Measurements from ENCODE around the gene IL1R1.
"Not testable (repeated sequence)": the region's sequence is repeated elsewhere in the genome, so short reads cannot be mapped to it uniquely, and the experiment has no call there.

IL1R1 gene

DNA sequence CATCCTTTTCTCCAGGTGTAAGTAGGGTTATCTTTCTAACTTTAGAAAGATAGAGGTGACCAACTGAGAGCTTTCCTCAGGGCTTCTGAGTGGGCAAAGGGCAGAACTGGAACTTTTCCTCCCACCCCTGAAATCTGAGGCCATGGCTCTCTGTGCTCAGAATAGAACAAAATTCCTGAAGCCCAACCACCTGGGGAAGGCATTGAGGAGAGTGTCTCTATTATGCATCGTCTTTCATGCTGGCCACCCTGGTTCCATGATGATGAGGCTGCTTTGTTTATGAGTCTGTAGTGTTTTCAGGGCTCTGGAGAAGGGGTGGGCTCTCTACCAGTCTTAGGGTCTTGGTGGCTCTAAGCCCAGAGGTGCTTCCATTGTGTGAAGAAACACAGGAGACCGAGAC, 30.7 kb upstream of the IL1R1 start:
- DNase-seq, result no peak

DNA sequence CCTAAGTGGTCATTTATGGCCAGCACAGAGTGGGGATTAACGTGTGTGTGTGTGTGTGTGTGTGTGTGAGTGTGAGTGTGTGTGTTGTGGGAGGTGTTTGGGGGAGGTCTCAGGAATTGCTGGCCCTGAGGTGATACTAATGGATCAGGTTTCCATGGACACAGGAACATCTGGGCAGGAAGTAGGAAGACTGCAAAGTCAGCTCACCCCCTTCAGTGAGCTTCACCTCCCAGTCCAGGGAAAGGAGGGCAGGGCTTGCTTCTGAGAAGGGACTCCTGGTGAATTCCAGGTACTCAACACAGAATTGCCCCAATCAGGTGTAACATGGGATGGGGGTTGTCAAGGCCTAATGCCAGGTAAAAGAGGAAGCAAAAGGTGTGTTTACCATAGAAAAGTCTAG, 30.3 kb upstream of the IL1R1 start:
- no peak for DNase-seq

DNA sequence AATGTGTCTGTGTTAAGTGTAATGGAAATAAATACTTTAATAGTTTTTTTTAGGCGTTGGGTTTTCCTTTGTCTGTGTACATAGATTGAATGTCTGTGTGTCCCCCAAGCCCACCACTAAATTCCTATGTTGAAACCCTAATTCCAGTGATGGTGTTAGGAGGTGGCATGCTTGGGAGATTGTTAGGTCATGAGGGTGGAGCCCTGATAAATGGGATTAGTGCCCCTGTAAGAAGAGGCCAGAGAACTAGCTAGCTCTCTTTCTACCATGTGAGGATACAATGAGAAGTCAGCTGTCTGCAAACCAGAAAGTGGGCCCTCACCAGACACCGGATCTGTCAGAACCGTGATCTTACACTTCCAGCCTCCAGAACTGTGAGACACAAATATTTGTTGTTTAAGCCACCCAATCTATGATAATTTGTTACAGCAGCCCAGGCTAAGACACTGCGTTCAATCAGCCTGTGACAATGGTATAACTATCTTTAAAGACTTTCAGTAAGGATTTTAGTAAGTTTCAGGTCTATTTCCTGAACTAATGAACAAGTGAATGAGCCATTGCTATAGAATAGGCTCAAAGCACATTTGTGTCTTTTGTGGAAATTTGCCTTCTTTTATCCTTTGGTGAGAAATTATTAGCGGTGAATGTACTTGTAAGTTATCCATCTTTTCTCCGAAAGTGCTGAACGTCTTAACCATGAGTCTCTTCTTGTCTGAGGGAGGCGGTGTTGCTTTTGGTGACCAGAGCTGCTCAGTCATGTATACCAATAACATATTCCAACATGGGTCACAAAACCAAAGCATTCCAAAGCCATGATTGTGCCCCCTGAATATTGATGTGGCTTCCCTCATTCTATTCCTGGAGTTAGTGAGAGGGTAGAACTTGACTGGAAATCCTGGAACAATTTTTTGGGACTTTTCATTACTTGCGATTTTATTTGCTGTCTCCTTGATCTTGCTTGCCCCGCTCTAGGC, 29.6 kb upstream of the IL1R1 start:
- DNase-seq, result no peak

DNA sequence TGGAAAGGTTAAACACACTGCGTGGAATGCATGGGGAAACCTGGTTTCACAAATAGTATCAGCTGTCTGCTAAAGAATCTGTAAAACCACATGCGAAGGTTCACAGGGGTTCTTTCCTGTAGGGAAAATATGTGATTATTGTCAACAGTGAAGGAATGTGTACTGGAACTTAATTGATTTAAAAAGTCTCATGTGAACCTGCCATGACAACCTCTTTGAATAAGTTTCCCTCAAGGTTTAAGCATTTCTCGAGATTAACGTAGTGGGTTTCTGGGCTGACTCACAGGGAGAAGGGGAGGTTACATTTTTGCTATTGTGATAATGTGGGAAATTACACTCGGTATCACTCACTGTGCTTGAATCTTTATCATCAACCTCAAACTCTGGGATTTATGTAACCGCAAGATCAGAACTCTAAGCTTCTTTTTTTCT, 28.2 kb upstream of the IL1R1 start:
- DNase-seq, result no peak

DNA sequence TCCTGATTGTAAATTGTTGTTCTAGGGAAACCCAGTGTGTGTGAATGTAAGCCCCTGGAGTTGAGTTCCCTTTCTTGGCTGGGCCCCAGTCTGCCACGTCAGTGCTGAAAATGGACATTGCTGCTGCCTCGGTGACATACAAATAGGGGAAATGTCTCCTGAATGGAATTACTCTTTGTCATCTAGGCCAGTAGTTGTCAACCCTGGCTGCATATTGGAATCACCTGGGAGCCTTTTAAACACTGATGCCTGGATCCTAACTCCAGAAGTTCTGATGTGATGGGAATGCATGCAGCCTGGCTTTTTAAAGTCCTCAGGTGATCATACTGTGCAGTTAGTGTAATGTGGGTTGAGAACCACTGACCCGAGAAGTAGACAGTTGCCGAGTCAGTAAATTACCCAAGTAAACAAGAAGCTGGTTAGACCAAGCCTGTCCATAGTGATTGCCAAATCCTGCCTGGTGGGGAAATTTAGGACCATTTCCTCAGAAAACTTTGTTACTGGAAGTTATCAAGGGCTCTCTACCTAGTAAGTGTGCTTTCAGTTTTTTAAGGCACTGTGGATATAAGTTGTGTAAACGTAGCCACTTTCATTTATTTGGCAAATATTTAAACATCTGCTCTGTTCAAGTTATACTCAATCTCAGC, 27.6 kb upstream of the IL1R1 start:
- DNase-seq, result no peak

DNA sequence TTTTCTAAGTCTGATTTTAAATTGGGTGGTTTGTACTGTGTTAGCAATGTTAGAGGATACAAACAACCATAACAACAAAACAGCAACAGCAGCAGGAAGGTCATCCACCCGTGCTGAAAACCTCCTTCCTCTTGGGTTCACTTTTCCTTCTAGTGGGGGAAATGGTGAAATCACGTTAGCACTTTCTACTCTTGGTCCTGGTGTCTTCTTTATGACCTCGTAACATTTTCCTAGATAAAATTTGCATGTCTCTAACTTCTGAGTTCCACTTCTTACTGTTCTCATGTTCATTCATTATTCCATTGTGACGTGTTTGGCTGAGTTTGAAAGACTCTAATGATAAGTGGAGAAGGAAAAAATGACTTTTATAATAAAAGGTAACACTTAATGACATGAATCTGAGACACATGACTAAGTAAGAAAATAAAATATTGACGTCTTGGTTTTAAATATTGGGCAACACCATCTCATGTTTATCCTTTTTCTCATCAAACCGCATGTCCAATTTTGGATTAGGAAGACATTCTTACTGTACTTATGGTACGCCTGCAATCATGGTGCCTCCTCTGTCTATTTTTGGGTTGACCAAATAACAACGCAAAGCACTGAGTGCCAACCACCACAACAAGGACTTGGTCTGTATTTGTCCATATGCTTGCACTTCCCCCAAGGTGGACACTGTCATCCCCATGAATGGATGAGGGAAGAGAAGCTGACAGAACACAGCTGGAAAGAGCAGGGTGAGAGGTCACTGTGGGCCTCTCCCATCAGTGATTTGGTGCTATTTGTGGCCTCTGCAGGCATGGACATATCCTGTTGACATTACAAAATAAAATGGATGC, 25.7 kb upstream of the IL1R1 start:
- no peak for DNase-seq

DNA sequence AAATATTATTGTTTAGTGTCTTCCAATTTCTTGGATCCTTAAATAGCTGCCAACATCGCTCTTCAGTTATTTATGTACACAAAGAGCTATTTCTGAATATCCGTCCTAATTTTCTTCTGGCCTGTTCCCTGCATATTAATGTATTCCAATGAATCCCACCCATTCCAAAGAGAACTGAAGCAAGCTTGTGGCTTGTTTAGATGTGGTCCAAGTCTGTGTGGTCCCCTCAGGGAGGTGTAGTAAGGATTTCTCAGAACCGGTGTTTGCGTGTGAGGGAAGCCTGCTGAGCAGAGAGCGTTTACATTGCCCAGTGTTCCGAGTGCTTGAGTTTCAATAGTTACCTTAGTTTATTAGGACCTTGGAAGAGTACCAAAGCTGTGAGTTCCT, 25.1 kb upstream of the IL1R1 start:
- DNase-seq, result no peak

DNA sequence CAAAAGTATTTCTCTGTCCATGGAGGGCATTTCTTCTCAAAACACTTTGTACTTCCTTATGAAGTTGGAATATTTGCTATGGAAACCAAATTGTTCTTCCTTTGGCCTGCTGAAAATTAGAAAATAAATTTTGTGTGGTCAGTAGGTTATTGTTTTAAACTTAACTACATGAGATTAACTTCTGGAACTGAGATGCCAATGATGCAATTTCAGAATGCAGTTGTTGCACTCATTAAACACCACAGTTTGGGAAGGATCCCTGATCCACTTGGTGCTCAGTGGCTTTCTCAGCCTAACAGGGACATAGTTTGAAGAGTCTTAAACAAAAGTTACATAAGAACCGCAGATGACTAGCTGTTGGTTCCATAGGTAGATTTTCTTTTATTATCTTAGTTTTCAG, 23.3 kb upstream of the IL1R1 start:
- DNase-seq, result no peak

DNA sequence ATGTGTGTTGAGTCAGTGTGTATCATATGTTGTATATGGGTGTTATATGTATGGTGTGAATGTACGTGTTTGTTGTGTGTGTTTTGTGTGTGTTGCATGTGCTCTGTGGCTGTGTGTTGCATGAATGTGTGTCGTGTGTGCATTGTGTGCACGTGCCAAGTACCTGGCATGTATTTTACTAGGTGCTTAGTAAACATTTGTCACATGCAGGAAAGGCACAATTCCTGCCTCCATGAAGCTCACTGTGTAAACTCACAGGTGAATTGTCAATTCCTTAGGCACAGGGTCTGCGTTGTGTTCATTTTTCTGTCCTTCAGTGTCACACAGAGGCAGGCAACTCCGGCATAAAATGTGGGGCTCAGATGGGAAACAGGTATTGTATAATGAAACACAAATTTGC, 22.3 kb upstream of the IL1R1 start:
- no peak for DNase-seq

DNA sequence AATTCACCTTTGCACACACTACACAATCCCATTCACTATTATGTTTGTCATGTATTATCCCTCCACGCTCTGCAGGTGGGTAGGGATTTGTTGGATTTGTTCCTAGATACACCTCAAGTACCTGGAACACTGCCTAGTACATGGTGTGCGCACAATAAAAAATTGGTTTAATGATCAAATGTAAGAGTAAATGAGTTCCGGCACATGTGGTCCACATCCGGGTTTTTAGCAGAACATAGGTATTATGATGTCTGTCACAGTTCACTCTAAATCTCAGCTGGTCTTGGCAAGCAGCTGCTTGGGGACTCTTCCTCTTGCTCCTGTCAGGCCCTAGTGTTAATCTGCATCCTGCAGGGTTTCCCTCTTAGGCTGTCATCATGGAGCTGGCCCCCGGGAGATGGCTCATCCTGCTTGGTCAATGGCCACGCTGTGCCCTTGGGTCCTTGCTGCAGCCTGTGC, 21.8 kb upstream of the IL1R1 start:
- no peak for DNase-seq

DNA sequence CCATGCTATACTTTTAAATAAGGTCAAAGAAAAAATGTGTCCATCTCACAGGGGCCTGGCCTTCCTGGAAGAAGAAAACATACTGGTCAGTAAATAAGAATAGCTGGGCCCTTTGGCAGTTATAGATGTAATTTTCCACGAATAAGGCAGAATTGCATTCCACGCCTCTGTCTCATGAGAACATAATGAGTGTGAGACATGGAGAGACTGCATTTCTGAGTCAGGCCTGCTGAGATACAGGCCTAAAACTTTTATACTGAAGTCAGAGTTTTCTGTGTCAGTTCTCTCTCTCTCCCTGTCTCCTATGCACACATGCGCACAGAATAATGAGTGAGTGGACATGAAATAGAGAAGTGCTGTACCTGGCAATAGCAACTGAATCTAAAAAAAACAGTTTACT, 20.4 kb upstream of the IL1R1 start:
- DNase-seq, result no peak

DNA sequence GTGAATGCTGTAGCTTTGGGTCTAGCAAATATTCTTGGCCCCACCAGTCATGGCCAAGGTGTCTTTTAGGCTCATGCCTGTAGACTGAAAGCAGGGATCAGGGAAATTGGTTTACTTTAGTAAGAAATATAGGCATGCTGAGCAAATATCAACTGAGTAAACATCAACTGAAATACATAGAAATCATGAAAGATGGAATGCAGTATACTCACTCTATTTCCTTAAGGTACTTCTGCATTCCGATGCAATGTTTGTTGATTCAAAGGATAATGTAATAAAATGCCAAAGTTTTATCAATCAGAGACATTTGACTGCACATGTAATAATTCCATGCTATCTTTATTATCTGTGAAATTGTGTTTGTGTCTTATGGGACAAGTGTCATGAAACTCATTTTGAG, 19.6 kb upstream of the IL1R1 start:
- no peak for DNase-seq

DNA sequence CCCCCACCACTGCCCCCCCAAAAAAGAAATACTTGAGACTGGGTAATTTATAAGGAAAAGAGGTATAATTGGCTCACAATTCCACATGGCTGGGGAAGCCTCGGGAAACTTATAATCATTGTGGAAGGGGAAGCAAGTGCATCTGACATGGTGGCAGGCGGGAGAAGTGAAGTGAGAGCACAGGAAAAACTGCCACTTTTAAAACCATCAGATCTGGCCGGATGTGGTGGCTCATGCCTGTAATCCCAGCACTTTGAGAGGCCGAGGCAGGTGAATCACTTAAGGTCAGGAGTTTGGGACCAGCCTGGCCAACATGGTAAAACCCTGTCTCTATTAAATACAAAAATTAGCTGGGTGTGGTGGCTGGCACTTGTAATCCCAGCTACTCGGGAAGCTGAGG, 18.1 kb upstream of the IL1R1 start:
- DNase-seq, result not testable (repeated sequence)

DNA sequence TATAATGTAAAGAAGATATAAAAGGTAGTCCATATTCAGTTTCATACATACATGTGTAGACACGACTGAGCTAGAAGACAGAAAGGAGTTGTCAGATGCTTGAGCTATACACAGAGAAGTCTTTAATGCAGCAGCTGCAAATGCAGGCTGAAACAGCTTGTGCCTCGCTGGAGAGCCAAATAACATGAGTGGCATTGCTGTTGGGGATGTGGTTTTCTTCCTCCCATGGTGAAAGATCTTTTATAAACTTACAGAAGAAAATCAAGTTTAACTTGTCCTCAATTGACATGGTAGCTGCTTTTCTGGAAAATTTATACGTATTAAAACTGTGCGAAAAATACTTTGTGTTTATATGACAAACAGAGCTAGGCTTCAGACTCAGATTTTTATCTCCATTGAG, 16.4 kb upstream of the IL1R1 start:
- DNase-seq, result no peak

DNA sequence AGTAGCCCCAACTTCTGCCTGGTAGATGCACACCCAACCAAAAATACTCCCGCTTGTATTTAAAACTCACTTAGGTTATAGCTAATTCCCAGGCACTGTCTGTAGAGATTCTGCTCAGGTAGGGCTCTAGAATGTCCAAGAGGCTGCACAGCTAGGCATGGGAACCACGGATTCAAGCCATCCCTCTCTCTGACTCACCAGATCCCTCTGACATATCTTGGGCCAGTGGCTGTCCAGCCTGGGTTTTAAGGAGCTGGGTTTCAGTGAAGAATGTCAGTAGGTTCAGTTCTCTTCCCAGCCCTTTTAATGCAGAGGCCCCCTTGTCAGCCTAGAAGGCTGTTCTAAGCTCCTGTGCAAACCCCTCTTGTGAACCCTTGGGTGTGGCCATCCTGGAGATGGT, 15.9 kb upstream of the IL1R1 start:
- no peak for DNase-seq

DNA sequence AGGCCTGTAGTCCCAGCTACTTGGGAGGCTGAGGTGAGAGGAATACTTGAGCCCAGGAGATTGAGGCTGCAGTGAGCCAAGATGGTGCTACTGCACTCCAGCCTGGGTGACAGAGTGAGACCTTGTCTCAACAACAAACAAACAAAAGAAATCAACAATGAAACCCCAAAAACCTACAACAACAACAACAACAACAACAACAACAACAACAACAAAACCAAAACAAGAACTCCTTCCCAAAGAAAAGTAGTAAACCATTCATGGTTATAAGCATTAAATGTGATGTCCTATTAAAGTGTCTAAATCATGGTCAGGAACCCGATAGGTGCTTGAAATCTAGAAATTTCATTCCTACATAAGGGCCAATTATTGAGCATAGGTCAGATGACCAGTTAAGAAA, 13.5 kb upstream of the IL1R1 start:
- DNase-seq, result no peak

DNA sequence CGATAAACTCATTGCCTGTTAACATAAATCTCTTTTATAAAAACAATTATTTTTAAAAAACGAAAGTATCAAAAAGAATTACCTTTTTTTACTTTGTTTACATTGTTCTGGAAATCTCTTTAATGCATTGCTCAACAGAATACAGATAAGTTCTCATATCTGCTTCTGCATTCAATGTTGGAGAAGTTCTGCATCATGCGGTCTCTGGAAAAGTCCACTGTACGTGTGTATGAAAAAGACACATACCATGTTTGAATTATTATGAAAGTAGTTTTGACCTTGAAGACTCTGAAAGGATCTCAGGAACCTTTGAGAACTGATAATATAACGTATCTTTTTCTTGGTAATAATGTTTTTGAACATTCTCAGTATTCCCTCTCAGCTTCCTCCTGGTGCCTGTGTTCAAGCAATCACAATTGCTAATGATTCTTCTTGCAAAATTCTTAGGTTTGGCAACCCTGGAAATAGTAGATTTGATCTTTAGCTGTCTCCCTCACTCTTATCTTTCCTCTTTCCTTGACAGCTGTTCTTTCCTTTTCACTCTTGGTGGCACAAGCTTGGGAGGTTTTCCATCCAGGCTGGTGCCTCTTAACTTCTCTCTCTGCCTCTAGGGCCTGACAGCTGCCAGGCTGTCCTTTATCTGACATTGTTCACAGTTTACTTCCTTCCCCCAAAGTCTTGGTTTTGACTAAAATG, 12.4 kb upstream of the IL1R1 start:
- DNase-seq, result no peak

DNA sequence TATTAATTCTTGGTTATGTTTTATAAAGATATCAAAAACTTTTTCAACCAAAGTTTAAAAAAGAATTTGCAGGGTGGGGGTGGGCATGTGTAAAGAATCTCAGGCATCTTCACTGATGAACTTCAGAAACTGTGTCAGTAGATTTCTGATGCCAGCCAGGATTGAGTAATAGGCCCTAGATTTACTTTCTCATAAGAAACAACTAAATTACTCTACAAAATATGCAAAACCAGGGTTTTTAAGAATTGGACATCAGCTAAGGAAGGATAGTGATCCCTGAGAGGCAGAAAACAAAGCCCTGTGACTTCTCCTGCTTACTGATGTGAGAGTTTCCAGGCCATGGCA, 11.9 kb upstream of the IL1R1 start:
- no peak for DNase-seq

DNA sequence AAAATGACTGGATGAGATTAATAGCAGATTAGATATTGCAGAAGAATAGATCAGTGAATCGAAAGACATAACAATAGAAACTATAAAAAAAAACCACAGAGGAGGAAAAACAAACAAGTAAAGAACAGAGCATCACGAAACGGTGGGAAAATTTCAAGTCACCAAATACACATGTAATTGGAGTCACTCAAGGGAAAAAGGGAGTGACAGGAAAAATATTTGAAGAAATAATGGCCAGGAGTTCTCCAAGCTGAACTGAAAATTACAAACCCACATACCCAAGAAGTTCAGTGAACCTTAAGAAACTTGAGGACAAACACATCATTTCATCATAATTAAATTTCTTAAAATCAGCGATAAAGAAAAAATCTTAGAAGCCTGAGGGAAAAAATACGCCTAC, 11.0 kb upstream of the IL1R1 start:
- DNase-seq, result no peak

DNA sequence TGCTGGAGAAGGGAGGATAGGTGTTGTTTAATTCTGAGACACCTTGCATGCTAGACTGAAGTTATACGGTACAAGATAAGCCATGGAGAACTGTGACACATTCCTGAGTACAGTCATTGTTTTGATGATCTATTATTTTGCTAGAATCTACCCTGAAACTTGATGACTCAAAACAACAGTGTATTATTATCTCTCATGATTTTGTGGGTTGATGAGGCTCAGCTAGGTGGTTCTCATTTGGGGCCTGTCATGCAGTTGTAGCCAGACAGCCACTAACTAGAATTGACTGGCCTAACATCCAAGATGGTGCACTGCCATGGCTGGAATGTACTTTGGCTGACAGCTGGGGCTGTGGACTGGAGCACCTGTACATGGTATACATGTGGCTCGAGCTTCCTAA, 5.4 kb upstream of the IL1R1 start:
- DNase-seq, result no peak

DNA sequence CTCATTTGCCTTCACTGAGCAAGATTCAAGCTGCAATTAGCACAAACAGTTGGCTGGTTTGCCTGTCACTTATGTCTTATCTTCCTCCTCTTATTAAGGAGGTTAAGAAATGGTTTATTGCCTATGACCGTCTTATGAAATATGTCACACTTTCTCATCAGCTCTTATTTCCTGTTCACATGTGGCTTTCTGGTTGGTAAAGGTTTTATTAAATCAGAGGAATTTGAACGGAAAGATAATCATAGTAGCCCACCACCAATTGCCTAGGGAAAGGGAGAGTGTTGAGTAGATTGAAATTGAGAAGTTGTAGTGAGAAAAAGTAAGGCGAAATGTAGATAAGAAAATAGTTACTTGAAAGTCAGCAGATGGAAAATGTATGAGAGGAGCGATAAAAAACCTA, 4.2 kb upstream of the IL1R1 start:
- DNase-seq, result no peak

DNA sequence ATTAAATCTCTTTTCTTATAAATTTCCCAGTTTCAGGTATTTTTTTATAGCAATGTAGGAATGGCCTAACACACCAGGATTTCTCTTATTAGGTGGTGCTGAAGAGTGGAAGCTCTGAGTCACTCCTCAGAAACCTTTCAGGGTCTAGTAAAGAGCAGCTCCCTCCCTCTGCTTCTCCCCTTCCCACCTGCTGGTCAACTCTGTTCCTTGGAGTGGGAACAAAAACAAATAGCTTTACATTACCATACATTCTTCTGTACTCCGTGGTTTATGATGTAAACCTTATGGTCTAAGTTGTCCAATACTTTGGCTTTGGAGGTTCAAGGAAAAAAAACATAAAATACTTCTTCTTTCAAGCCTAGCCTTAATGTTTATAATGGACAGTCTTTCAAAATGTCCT, 2.7 kb upstream of the IL1R1 start:
- no peak for DNase-seq

DNA sequence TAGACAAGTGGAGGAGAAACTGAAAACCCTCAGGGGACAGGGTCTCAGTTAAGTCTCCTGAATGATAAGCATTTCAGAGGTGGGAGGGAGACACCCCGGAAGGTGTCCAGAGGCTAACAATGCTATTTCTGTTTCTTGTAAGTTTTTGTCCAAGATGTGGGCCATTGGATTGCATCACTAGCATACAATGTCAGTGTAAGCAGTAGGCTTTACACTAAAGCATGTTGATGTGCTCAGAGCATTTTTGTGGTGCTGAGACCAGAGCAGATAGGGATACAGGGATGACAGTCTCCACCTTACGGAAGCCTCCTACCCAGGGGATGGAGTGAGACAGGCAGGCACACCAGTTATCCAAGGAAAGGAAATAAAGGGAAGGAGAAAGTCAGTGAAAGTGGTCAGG, 2.2 kb upstream of the IL1R1 start:
- no peak for DNase-seq
